PC-3 (cell line): ENCODE measurements around the gene CD82.

Experiments used
- EZH2phosphoT487 ChIP-seq: fragments of 300-600 bp; sonication (generic); IDR thresholded peaks from 2 replicates; pipeline ENCODE4 v1.6.1; 2018; ENCODE audit warnings: mild to moderate bottlenecking, antibody characterized with exemption, low read length, borderline replicate concordance
- TF ChIP-seq, protein P1 (sequence below): fragments of 300-600 bp; sonication (generic); conservative IDR thresholded peaks from 2 replicates; pipeline ENCODE4 v1.5.1; 2017; ENCODE audit warnings: antibody characterized with exemption, low read depth, mild to moderate bottlenecking, low read length

DNA sequence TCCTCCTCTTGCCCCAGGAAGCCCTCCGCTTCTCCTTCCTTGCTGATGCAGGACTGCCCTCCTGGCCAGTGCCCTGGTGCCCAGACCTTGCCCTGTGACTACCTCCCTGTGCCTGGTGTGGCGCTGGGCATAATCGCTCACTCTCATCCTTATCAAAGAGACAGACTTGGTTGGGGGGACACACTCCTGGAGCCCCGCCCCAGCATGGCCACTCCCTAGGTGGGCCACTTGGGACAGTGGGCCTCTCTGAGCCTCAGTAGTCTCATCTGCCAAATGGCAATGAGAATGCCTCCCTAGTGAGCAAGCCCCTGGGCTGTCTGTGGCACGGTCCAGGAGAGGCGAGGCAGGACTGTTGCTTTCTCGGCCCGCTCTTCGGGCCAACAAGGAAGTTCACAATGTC is 88.6 kb downstream of the CD82 start:
- TF ChIP-seq, protein P1, sequence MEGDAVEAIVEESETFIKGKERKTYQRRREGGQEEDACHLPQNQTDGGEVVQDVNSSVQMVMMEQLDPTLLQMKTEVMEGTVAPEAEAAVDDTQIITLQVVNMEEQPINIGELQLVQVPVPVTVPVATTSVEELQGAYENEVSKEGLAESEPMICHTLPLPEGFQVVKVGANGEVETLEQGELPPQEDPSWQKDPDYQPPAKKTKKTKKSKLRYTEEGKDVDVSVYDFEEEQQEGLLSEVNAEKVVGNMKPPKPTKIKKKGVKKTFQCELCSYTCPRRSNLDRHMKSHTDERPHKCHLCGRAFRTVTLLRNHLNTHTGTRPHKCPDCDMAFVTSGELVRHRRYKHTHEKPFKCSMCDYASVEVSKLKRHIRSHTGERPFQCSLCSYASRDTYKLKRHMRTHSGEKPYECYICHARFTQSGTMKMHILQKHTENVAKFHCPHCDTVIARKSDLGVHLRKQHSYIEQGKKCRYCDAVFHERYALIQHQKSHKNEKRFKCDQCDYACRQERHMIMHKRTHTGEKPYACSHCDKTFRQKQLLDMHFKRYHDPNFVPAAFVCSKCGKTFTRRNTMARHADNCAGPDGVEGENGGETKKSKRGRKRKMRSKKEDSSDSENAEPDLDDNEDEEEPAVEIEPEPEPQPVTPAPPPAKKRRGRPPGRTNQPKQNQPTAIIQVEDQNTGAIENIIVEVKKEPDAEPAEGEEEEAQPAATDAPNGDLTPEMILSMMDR, result no peak
- no peak for TF ChIP-seq EZH2phosphoT487
